HG03342 (cell line): ENCODE results near the gene MBIP.
"Not testable (repeated sequence)": the region's sequence is repeated elsewhere in the genome, so short reads cannot be mapped to it uniquely, and the experiment has no call there.

Source experiments
- ATAC-seq: cut with Tn5 transposase; IDR thresholded peaks from one replicate; pipeline ENCODE4 v1.9.1; 2021; ENCODE audit warnings: mild to moderate bottlenecking, moderate library complexity; ENCODE audit not compliant: unreplicated experiment

The MBIP gene

GRCh38 chr14:36320200-36320896 is at the start of gene MBIP:
MBIP (minus strand) TSS chr14:36320637; CDS start chr14:36320588, 49 bp downstream.
- ATAC-seq: peak; percentile 98

- ATAC-seq: no peak
Observed at GRCh38 chr14:36367985-36368774, 47.7 kb upstream of the MBIP start.

- no peak for ATAC-seq
Observed at GRCh38 chr14:36365766-36366165, 45.3 kb upstream of the MBIP start.

GRCh38 chr14:36363704-36364103 is 43.3 kb upstream of the MBIP start:
- no peak for ATAC-seq

GRCh38 chr14:36362648-36363047 is 42.2 kb upstream of the MBIP start:
- no peak for ATAC-seq

- ATAC-seq: no peak
Observed at GRCh38 chr14:36361210-36361853, 40.9 kb upstream of the MBIP start.

GRCh38 chr14:36356862-36357261 is 36.4 kb upstream of the MBIP start:
- ATAC-seq: no peak

- ATAC-seq: no peak
Observed at GRCh38 chr14:36346052-36346451, 25.6 kb upstream of the MBIP start.

- ATAC-seq: no peak
Observed at GRCh38 chr14:36344211-36344610, 23.8 kb upstream of the MBIP start.

- ATAC-seq: not testable (repeated sequence)
Observed at GRCh38 chr14:36341811-36342210, 21.4 kb upstream of the MBIP start.

GRCh38 chr14:36340276-36340890 is 19.9 kb upstream of the MBIP start:
- ATAC-seq: no peak

- no peak for ATAC-seq
Observed at GRCh38 chr14:36339816-36340215, 19.4 kb upstream of the MBIP start.

- no peak for ATAC-seq
Observed at GRCh38 chr14:36333119-36333518, 12.7 kb upstream of the MBIP start.

- ATAC-seq: not testable (repeated sequence)
Observed at GRCh38 chr14:36327573-36327972, 7.1 kb upstream of the MBIP start.

GRCh38 chr14:36325853-36326252 is 5.4 kb upstream of the MBIP start:
- no peak for ATAC-seq

- no peak for ATAC-seq
Observed at GRCh38 chr14:36324897-36325296, 4.5 kb upstream of the MBIP start.

GRCh38 chr14:36320897-36321381 is 502 bp upstream of the MBIP start:
- peak; percentile 28 for ATAC-seq

- ATAC-seq: no peak
Observed at GRCh38 chr14:36319899-36320199, 588 bp downstream of the MBIP start.

- ATAC-seq: no peak
Observed at GRCh38 chr14:36317650-36318049, 2.8 kb downstream of the MBIP start.

GRCh38 chr14:36316131-36316530 is 4.3 kb downstream of the MBIP start:
- ATAC-seq: no peak

- peak; percentile 60 for ATAC-seq
Observed at GRCh38 chr14:36315159-36315853, 5.1 kb downstream of the MBIP start.
